ENCODE results near the gene COL16A1. TPM values are rescaled to one million over a fixed set of nuclear protein-coding genes. Genes with fewer than 3 reads are reported as not detected.

The COL16A1 gene
- total and polyA plus RNA-seq, 2 of the 13 experiments (the other 11 are each of a cell fraction or from before 2014, with no cell fraction given), result 4.3 to 12.2 TPM

- no peak for DNase-seq (ENCODE audit: low spot score)
- Histone ChIP-seq H4K20me1 (ENCODE audit: insufficient read depth, low read length) (no peaks in the 10 kb centered on the region), H3K79me2 (ENCODE audit: insufficient read depth, low read length) (no peaks in the 10 kb centered on the region), H3K4me2 (ENCODE audit: low read depth, low read length) (no peak overlapping the region), H3K27me3 (ENCODE audit: control insufficient read depth in 1 of 2, insufficient read depth in 2 of 2, low read length in 2 of 2) (no peaks in the 10 kb centered on the region), H3K27ac (ENCODE audit: extremely low read length, insufficient read depth, low read length) (no peak overlapping the region), H3K9ac (ENCODE audit: insufficient read depth, low read depth, low read length) (no peak overlapping the region), H3K9me3 (ENCODE audit: low read length) (no peaks in the 10 kb centered on the region), H3K4me1 (ENCODE audit: insufficient read depth, low read length) (peaks cover 9% of the 10 kb centered on the region), H2AFZ (ENCODE audit: low read length) (no peak overlapping the region), H3K4me3 (replicated peaks in 1 of 3; ENCODE audit: insufficient read depth in 1 of 3, low read depth in 2 of 3, low read length in 3 of 3) (no peak overlapping the region), H3K36me3 (replicated peaks in 1 of 2; ENCODE audit: control insufficient read depth in 1 of 2, insufficient read depth in 2 of 2, low read length in 2 of 2) (no peaks in the 10 kb centered on the region)
- no peak for TF ChIP-seq SCMH1 (CRISPR knock-in tag; IDR thresholded peaks at IDR 0.05; ENCODE audit: borderline replicate concordance)
- no peak for TF ChIP-seq XBP1 (CRISPR knock-in tag; IDR thresholded peaks at IDR 0.05)
- TF ChIP-seq KLF16 (CRISPR knock-in tag; IDR thresholded peaks at IDR 0.05), result no peak
- no peak for TF ChIP-seq HNRNPK (IDR thresholded peaks at IDR 0.05; ENCODE audit: low read depth, low read length, poor library complexity, severe bottlenecking)
- TF ChIP-seq ZNF724P (CRISPR knock-in tag; IDR thresholded peaks at IDR 0.05; ENCODE audit: borderline replicate concordance), result no peak
- no peak for TF ChIP-seq ZNF619 (CRISPR knock-in tag; IDR thresholded peaks at IDR 0.05)
- no peak for TF ChIP-seq THAP9 (CRISPR knock-in tag; IDR thresholded peaks at IDR 0.05; ENCODE audit: borderline replicate concordance)
- TF ChIP-seq ZSCAN9 (CRISPR knock-in tag; IDR thresholded peaks at IDR 0.05; ENCODE audit: borderline replicate concordance), result no peak
- no peak for TF ChIP-seq ZMAT5 (CRISPR knock-in tag; IDR thresholded peaks at IDR 0.05; ENCODE audit: borderline replicate concordance, low read depth)
- no peak for TF ChIP-seq ZBTB7A (CRISPR knock-in tag; IDR thresholded peaks at IDR 0.05)
- TF ChIP-seq ZBTB25 (CRISPR knock-in tag; IDR thresholded peaks at IDR 0.05), result no peak
- no peak for TF ChIP-seq U2AF2 (IDR thresholded peaks at IDR 0.05; ENCODE audit: low read depth, low read length)
- TF ChIP-seq ZNF101 (CRISPR knock-in tag; IDR thresholded peaks at IDR 0.05; ENCODE audit: borderline replicate concordance, low read depth), result no peak
- TF ChIP-seq HMGXB4 (CRISPR knock-in tag; IDR thresholded peaks at IDR 0.05; ENCODE audit: borderline replicate concordance in 1 of 2, low read depth in 1 of 2), result no peak
- no peak for TF ChIP-seq POLR2G (IDR thresholded peaks at IDR 0.05; ENCODE audit: low read depth, low read length)
- TF ChIP-seq KAT7 (CRISPR knock-in tag; IDR thresholded peaks at IDR 0.05; ENCODE audit: borderline replicate concordance), result no peak
- TF ChIP-seq TFAP4 (IDR thresholded peaks at IDR 0.05; ENCODE audit: borderline replicate concordance, low read depth), result no peak
- WGBS (ENCODE audit: low lambda C conversion rate), result 95% methylated on average over 8 of the region's 11 CpGs
- no peak for ATAC-seq
- BruUV-seq (replicated peaks), result no TSS peak
- no peak for FAIRE-seq
- CTCF ChIA-PET (ENCODE audit: low intra/inter-chr PET ratio, low total read pairs), result no interaction called here
- in situ Hi-C loops (cut with HindIII; ENCODE audit: extremely low pct_ligation_motif_present, low pct_unique_long_range_greater_than_20kb), result no loop called here
- POLR2A ChIA-PET, result no interaction called here
- intact Hi-C loops (cut with micrococcal nuclease; ENCODE audit: unreplicated experiment), result no loop called here
Observed at GRCh38 chr1:31671147-31671546, 32.7 kb downstream of the COL16A1 start.
